ENCODE data around the gene PNCK.

Gene PNCK

DNA sequence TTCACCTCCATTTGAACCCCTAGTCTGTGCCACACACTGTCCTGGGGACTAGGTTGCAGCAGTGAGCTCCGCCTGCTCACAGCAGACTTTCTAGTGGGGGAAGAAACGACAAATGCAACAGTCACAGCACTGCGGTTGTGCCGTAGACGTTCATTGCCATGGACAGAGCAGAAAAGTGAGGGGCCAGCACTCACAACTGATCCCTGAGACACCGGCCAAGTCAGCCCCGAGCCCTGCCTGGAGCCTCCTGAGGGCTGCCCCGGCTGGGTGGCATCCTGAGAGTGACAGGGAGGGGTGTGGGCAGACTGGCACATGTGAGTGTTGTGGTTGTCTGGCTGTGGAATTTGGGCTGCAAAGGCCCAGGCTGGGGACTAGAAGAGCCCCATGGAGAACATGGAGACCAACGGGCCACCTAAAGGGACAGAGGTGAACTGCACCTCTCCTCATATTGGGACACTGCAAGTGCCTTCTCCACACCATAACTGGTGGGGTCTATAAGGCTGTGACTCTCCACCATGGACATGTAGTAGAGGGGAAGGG lies 22.0 kb downstream of the PNCK start:
- DNase-seq (ENCODE audit: low read depth) = no peak
- TF ChIP-seq, protein P1, sequence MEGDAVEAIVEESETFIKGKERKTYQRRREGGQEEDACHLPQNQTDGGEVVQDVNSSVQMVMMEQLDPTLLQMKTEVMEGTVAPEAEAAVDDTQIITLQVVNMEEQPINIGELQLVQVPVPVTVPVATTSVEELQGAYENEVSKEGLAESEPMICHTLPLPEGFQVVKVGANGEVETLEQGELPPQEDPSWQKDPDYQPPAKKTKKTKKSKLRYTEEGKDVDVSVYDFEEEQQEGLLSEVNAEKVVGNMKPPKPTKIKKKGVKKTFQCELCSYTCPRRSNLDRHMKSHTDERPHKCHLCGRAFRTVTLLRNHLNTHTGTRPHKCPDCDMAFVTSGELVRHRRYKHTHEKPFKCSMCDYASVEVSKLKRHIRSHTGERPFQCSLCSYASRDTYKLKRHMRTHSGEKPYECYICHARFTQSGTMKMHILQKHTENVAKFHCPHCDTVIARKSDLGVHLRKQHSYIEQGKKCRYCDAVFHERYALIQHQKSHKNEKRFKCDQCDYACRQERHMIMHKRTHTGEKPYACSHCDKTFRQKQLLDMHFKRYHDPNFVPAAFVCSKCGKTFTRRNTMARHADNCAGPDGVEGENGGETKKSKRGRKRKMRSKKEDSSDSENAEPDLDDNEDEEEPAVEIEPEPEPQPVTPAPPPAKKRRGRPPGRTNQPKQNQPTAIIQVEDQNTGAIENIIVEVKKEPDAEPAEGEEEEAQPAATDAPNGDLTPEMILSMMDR (IDR thresholded peaks at IDR 0.05; ENCODE audit: control insufficient read depth, insufficient read depth, low read depth, low read length, missing control alignments) = peak; percentile 34

DNA sequence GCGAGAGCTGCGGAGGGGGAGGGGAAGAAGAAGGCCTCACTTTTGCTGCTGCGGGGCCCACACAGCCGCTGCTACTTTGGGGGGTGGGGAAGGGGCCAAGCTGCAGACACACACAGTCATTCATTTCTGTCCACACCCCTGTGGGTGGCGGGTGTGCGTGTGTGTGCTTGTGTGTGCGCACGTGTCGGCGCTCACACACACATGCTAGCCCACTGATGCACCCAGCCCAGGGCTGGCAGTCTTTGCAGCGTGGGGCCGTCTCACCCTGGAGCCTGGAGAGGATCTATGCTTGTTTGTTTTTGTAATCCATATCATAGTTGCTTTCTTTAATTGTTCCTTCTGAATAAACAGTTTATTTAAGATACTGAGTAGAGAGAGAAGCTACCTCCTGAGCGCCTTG lies 22.7 kb downstream of the PNCK start:
- no peak for DNase-seq (ENCODE audit: low read depth)
- no peak overlapping the region for H3K4me3 ChIP-seq (ENCODE audit: control insufficient read depth, low read depth, low read length)
- TF ChIP-seq, protein P1 (IDR thresholded peaks at IDR 0.05; ENCODE audit: control insufficient read depth, insufficient read depth, low read depth, low read length, missing control alignments) = no peak

More for the DNA sequence above, 22.0 kb downstream of the PNCK start:
- H3K4me3 ChIP-seq (ENCODE audit: control insufficient read depth, low read depth, low read length) = no peak overlapping the region

- no peak overlapping the region for H3K4me3 ChIP-seq (ENCODE audit: control insufficient read depth, low read depth, low read length)
- no peak for DNase-seq (ENCODE audit: low read depth)
- TF ChIP-seq, protein P1 (IDR thresholded peaks at IDR 0.05; ENCODE audit: control insufficient read depth, insufficient read depth, low read depth, low read length, missing control alignments) = no peak
These were observed 23.5 kb downstream of the PNCK start for GRCh38 chrX:153649915-153650782.

DNA sequence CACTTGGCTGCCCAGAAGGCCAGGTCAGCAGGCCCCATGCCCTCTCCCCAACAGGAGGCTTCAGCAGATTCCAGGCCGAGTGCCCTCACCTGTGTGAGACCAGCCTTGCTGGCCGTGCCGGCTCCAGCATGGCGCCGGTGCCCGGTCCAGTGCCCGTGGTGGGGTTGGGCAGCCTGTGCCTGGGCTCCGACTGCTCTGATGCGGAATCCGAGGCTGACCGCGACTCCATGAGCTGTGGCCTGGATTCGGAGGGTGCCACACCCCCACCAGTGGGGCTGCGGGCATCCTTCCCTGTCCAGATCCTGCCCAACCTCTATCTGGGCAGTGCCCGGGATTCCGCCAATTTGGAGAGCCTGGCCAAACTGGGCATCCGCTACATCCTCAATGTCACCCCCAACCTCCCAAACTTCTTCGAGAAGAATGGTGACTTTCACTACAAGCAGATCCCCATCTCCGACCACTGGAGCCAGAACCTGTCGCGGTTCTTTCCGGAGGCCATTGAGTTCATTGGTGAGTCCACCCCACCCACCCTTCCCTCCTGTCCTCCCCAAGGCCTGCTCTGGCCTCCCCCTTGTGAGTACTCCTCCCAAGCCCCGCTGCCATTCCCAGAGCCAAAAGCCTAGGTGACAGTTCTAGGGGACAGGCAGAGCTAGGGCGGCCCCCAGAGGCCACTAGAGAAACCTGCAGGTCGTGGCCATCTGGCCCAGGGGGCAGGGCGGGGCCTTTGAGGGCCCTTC lies 24.3 kb downstream of the PNCK start:
- no peak for DNase-seq (ENCODE audit: low read depth)
- TF ChIP-seq, protein P1 (IDR thresholded peaks at IDR 0.05; ENCODE audit: control insufficient read depth, insufficient read depth, low read depth, low read length, missing control alignments) = peak; percentile 23
- H3K4me3 ChIP-seq (ENCODE audit: control insufficient read depth, low read depth, low read length) = no peak overlapping the region

DNA sequence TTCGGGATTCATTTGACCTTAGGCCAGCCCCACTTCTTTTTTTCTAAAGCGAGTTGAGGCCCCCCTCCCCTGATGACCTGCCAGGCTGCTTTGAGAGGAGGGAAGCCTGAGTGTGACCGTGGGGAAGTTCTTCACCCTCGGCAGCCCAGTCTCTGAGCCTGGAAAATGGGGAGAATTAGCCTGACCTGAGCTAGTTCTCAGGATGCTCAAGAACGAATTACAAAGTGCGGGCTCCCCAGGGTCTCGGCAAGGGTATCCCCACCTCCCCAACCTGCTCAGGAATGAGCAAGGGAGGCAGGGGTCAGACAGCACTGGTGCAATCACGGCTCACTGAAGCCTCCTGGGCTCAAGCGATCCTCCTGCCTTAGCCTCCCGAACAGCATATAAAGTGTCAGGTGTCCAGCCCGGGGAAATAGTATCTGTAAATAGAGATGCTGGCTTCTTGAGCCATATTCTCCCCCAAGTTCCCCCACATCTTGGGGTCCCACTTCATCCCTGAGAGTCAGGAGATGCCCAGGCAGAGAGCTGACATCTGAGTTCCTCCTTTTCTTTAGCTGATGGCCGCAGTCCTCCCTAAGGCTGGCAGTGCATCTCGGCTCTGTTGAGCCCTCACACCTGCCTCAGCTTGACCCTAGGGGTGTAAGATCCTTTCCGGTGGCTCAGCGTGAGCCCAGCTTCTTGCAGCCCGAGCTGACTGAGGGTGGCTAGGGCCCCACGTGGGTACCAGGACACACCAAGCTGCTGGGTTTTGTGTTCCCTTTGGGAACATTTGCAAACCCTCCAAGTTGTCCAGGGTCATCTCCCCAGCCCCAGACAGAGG lies 25.0 kb downstream of the PNCK start:
- TF ChIP-seq, protein P1 (IDR thresholded peaks at IDR 0.05; ENCODE audit: control insufficient read depth, insufficient read depth, low read depth, low read length, missing control alignments) = no peak
- no peak overlapping the region for H3K4me3 ChIP-seq (ENCODE audit: control insufficient read depth, low read depth, low read length)
- no peak for DNase-seq (ENCODE audit: low read depth)
